ENCODE results near the gene PTGR1.
A peak's percentile ranks its signal among the peaks of the same experiment; 100 is the strongest.

Gene PTGR1

GRCh38 chr9:111533099-111533790 lies 66.2 kb downstream of the PTGR1 start:
- DNase-seq, result peak; percentile 1

GRCh38 chr9:111531716-111532115 lies 67.7 kb downstream of the PTGR1 start:
- DNase-seq, result no peak

DNA sequence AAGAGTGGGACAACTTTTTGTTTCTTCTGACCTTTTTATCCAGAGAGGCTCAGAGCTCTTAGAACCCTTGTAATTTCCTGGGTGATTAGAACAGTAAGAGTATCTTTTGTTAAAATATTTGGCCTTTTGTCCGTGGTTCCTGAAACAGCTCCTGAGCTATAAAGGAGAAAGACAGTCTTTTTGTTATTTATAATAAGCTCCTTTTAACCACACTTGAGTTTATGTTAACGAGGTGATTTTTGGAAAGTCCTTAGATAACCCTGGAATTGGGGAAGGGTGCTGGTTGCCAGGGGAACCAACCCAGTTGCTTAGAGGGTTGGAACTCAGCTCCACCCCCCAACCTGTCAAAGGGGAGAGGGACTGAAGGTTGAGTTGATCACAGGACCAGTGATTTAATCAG lies 69.7 kb downstream of the PTGR1 start:
- DNase-seq, result no peak

DNA sequence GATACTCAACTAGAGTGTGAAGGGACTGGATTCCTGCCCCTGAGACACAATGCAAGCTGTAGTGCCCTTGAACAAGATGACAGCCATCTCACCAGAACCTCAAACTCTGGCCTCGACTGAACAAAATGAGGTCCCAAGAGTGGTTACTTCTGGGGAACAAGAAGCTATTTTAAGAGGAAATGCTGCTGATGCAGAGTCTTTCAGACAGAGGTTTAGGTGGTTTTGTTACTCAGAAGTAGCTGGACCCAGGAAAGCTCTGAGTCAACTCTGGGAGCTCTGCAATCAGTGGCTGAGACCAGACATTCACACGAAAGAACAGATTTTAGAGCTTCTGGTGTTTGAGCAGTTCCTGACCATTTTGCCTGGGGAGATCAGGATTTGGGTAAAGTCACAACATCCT lies 72.1 kb downstream of the PTGR1 start:
- DNase-seq, result no peak

DNA sequence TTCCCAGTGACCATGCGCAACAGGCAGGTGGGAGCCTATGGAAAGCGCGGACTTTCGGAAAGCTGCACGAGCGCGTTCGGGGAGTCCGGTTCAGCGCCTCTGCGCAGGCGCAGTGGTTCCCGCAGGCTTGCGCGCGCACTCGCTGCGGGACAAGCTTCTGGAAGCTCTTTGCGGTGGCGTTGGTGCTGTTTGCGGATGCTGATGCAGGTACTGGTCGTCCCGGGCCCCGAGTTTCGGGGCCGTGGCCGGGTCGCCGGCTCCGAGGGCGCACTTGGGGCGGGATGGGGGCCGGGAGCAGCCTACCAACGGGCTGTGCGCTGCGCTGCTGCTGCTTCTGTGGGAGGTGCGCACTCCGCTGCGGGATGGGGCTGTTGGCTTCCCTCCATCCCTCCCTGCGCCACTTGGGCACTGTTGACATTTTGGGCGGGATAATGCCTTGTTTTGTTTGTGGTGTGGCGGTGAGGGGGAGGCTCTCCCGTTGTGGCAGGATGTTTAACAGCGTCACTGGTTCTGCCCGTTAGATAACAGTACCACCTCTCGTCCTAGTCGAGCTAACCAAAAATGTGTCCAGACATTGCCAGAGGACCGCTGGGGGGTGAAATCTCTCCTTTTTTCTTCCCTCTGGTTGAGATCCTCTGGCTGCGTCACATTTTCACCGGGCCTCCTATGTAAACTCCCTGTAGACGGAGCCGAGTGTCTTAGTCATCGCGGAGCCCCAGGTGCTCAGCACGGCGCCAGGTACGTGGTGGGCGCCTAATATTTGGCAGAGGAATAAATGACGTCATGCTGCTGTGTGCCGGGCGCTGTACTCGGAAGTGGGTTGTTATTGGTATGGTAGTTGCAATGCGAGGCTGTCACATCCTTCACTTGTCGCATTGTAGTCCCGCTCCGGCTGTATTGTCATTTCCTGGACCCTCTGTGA lies 74.1 kb downstream of the PTGR1 start, which contains the start of gene ZNF483:
Gene ZNF483 (plus strand): TSS at position 124 of the 922 bp plus-strand sequence. CDS start 2,217 bp downstream, outside the sequence.
- peak; percentile 70 for DNase-seq

- no peak for DNase-seq
Observed at GRCh38 chr9:111524731-111525055, 74.8 kb downstream of the PTGR1 start.

GRCh38 chr9:111516061-111516465 lies 83.4 kb downstream of the PTGR1 start:
- peak; percentile 5 for DNase-seq

DNA sequence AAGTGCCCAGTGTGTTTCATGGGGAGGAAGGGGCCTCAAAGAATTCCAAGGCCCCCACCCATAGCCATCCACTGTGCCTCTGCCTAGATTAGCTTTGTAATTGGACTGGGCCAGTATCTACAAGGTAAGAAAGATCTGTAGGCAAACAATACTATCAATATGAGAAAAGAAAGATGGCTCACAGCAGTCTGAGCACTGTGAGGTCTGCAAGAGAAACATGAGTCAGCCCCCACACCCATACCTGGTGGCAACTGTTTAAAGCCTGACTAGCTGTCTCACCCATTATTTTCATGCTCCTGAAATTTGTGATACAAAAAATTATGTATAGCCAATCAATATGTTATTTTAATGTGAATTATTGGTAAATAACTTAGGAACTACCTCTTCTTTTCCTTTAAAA lies 84.5 kb downstream of the PTGR1 start:
- no peak for DNase-seq
